ENCODE data around the gene CEBPA.

DNA sequence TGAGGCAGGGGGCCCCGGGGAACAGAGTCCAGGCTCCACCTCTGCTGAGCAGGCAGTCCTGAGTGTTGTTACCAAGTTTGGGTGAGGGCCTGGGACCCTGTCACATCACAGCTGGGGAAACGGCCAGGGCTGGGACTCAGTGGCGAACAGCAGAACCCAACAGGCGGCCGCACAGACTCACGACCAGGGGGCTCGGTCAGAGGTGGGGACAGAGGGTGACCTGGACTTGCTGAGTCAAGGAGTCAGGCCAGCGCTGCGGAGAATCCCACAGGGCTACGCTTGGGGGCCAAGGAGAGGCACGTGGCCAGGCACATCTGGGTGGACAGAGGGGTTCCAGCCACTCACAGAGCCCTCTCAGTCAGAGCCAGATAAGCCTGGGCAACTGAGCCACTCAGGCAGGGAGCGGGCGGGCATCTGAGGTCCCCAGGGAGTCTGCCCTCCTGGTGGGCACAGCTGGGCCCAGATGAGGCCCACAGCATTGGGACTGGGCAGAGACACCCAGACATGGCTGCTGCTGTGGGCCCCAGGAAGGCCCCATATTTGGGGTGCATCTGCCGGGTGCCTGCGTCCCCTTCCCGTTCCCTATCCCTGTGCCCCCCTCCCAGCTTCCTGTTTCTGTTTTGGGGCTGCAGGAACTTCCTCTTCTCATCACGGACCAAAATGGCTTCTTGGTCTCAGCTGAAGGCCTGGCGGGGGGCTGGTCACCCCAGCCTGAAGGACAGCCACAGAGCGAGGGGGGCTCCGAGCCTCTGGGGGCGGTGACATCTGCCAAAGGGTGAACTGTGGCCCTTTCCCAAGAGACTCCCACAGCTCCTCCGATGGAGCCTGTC, 34.0 kb downstream of the CEBPA start:
- TF ChIP-seq, protein P1, sequence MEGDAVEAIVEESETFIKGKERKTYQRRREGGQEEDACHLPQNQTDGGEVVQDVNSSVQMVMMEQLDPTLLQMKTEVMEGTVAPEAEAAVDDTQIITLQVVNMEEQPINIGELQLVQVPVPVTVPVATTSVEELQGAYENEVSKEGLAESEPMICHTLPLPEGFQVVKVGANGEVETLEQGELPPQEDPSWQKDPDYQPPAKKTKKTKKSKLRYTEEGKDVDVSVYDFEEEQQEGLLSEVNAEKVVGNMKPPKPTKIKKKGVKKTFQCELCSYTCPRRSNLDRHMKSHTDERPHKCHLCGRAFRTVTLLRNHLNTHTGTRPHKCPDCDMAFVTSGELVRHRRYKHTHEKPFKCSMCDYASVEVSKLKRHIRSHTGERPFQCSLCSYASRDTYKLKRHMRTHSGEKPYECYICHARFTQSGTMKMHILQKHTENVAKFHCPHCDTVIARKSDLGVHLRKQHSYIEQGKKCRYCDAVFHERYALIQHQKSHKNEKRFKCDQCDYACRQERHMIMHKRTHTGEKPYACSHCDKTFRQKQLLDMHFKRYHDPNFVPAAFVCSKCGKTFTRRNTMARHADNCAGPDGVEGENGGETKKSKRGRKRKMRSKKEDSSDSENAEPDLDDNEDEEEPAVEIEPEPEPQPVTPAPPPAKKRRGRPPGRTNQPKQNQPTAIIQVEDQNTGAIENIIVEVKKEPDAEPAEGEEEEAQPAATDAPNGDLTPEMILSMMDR (IDR thresholded peaks at IDR 0.05; ENCODE audit: insufficient read depth, low read length), result no peak
- peak; percentile 77 for TF ChIP-seq GABPA (IDR thresholded peaks at IDR 0.05; ENCODE audit: low read depth)

All from HL-60 (cell line).